Raji (cell line): ENCODE results near the gene MAP3K13.

Experiments
- POLR2A ChIP-seq: IDR thresholded peaks from 2 replicates; pipeline ENCODE4 v1.6.1; 2011; ENCODE audit warnings: low read depth, low read length, control low read depth; ENCODE audit not compliant: insufficient read depth

MAP3K13 gene

DNA sequence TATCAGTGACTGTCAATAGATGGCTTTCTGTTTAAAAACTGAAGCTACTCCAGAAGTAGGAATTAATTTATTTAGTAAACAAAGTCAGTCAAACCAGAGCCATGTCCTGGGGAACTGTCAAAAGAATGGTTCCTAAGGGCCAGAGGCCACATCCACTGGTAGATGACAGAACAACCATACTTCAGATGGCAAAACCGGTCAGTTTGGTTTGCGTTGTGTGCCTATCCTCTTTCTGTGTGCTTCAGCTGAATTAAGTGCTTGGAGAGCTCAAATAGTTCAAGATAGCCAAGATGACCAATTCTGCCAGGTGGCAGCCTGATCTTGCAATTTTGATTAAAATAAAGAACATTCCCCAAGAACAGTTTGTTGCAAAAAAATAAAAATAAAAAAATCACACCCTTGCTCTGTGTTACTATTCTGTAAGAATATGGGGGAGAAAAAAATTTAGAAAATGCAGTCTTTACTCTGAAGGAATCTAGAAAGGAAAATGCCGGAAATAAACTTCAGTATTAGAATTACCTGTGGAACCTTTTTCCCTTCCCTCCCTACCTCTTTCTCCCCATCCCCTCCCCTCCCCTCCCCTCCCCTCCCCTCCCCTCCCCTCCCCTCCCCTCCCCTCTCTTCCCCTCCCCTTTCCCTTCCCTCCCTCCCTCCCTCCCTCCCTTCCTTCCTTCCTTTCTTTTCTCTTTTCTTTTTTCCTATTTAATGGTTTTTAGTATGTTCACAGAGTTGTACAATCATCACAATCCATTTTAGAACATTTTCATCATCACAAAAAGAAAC lies 2.5 kb downstream of the MAP3K13 start:
- TF ChIP-seq POLR2A: no peak

DNA sequence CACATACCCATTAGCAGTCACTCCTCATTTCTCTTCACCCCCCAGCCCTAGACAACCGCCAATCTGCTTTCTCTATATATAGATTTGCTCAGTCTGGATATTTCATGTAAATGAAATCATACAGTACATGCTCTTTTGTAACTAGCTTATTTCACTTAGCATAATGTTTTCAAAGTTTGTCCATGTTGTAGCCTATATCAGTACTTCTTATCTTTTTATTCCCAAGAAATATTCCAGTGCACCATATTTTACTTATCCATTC lies 3.1 kb downstream of the MAP3K13 start:
- TF ChIP-seq POLR2A: no peak

DNA sequence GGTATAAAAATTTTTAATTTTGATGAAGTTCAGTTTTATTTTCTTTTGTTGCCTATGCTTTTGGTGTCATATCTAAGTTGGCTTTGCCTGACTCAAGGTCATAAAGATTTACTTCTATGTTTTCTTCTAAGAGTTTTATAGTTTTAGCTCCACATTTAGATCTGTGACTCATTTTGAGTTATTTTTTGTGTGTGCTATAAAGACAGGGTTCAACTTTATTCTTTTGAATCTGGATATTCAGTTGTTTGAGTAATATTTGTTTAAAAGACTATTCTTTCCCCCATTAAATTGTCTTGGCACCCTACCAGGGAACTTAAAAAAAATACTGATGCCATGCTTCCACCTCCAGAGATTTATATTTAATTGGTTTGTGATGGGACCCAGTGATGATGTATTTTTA lies 4.0 kb downstream of the MAP3K13 start:
- TF ChIP-seq POLR2A: no peak

DNA sequence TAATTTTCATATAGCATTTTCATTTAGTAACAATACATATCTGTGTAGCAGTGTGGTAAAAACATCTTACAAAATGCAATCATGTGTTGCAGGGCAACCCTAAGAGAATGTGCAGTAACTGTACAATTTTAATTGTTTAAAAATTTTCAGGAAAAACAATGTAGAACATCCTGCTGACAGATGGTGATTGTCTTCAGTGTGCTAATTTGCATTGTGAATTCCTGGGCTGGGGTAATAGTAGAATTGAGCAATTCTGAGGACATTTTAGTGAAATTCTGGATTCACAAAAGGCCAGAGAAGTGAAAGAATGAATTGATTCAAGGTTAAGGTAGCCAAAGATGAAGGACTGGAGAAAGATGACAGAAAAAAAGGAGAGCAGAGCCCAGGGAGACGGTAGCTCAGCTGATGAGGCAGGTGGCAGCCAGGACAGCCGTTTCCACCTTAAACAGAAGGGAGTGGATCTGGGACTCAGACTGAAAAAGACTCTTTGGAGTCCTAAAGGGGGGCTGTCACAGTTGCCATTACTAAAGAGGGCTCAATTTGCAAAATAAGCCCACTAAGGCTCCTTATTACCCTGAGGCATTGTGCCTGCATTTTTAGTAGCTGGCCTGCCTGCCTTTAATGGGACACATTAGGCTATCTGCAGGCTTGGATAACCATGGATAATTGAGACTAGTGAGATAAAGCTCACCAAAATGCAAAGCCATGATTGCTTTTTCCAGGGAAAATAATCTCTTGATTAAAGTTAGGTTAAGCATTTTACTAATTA lies 8.6 kb downstream of the MAP3K13 start:
- TF ChIP-seq POLR2A: no peak

DNA sequence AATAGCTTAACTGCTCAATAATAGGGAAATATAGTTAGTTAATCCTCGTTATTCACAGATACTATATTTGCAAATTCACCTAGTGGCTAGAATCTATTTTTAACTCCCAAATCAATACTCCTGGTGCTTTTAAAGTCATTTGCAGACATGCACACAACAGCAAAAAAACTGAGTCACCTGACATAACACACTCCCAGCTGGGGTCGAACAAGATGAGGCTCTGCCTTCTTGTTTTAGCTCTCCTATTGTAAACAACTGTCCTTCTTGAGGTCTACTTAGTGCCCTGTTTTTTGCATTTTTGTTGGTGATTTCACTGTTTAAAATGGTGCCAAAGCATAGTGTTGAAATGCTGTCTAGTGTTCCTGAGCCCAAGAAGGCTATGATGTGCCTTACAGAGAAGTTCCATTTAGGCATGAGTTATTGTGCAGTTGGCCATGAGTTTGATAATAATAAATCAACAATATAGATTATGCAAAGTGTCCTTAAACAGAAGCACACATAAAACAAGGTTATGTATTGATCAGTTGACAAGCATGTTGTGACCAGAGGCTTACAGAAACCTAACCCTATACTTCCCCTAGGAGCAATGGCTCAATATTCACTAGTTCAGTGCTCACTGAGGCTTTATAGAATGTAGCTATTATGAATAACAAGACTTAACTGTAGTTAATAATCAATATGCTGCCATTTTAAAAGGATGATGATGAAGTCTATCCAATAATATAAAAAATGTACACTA lies 18.6 kb downstream of the MAP3K13 start:
- TF ChIP-seq POLR2A: no peak

DNA sequence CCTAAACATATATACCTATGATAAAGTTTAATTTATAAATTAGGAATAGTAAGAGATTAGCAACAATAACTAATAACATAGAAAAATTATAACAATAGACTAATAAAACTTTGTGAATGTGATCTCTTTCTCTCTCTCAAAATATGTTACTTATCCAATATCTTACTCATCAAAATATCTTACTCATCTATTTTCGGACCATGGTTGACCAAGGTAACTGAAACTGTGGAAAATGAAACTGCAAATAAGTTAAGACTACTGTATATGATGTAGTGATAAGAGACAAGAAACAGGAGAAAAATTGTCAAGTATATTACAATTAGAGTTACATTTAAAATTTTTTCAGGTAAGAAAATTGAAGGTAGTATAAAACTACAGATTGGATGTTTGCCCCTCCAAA lies 19.2 kb downstream of the MAP3K13 start:
- no peak for TF ChIP-seq POLR2A

DNA sequence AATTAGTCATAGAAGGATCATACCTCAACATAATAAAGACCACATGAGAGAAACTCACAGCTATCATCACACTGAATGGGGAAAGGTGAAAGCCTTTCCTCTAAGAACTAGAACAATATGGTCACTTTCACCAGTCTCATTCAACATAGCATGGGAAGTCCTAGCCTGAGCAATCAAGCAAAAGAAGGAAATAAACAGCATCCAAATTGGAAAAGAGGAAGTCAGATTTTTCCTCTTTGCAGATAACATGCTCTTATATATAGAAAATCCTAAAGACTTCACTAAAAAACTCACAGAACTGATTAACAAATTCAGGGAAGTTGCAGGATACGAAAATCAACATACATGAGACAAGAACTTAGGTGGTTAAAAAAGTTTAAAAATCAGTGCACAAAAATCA lies 24.7 kb downstream of the MAP3K13 start:
- no peak for TF ChIP-seq POLR2A

DNA sequence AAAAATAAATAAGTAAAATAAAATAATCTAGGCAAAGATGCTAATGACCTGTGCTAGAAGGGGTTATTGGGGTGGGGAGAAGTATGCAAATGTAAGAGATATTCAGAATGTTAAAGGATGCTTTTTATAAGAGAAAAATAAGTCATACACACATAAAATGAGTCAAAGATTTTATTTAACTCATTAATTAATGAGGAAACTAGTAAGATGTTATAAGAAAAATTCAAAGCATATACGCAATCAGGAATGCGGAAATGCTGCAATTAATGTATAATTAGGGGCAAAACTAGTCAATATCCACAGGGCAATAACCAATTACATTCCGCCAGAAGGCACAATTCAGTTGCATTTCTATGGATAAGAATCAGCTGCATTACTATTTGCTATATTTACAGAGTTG lies 30.1 kb downstream of the MAP3K13 start:
- TF ChIP-seq POLR2A: no peak

DNA sequence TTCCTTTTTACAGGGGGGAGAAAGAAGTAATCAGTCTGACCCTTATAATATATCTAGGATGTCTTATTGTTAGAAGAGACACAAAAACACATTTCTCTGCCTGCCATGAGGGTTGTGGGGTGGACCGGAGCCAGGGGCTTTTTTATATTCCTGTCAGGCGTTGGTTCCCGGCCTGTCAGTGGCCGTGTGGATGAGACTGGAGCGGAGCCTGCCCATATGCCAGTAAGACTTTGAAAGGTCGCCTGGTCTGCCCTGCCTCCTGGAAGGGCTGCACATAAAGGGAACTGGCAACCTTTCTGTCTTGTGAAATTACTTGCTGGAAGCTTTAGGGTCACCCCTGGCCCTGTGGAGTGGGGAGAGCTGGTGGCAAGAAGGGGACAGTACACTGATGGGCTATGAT lies 34.7 kb downstream of the MAP3K13 start:
- no peak for TF ChIP-seq POLR2A

DNA sequence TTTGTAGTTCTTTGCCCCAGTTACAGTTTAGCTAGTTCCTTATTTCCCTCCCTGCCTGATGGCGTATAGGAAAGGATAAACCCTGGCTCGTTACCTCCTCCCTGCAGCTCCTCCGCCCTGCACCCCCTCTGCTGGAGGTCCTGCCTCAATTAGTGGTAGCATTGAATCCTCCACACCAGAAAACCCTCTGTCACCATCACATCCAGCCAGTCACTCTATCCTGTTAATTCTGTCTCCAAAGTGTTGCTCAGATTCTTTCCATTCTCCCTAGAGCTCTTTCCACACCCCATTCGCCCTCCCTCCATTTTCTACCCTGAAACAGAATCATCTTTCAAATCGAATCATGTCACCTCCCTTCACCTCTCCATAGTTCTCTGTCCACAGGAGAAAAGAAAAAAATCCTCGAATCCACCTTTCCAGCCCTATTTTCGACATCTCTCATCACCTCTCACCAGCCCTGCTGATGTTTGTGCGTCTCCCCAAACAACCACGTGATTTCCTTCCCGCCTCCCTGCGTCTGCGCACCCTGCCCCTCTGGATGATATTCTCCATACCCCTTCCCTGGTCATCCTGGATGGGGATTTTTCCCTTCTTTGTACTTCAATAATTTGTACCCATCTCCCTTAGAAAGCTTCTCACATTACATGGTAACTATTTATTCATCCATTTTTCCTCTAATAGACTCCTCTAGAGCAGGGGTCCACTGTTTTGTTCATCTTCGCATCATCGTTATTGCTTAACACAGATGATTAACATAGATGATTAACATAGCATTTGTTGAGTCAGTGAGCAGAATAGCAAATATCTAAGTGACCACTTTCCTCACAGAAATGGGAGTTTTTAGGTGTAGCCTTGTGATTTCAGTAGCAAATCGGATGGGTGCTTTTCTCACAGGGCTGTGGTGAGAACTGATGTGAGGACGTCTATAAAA lies 37.1 kb downstream of the MAP3K13 start:
- TF ChIP-seq POLR2A: no peak

DNA sequence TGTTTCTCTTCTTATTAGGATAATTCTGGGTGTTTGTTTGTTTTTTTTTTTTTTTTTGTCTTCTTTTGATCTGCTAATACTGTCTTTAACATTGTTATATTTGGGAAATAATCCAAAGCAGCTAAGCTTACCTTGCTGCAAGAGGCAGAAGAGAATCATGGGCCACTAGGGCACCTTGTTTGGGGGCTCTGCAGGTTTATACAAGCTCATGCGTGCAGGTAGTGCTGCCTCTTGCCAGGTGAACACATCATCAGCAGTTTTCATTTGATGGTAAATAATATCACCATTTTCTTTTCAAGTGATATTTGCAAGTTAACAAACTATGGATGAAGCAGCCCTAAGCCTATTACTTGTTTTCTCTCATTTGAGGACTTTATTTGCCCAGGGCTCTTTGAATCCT lies 37.9 kb downstream of the MAP3K13 start:
- no peak for TF ChIP-seq POLR2A

DNA sequence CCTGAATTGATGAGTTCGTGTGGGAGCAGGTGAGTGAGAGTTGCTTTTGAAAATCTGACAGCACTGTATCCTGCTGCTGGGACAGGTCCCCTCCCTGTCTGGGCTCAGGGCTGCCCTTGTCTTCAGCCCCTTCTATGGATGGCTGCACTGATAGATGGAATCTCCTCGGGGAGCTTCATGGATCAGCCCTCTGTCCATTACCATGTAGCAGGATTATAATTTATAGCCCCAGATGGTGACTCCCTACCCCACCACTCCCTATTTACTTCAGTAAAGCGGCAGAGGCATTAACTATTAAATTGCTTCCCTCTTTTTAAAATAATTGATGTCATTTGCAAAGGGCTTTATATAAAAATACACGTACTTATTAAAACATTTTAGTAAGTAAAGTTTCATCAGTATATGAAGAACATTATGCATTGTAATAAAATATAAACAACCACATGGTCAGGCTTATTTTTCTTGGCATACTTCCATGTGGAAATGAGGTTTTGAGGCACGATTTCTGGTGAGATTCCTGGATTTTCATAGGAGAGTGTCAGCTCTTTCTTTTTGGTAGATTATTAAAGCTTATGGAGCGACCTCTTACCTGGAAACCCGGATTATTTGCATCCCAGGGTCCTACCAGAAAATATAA lies 38.5 kb downstream of the MAP3K13 start:
- TF ChIP-seq POLR2A: no peak

DNA sequence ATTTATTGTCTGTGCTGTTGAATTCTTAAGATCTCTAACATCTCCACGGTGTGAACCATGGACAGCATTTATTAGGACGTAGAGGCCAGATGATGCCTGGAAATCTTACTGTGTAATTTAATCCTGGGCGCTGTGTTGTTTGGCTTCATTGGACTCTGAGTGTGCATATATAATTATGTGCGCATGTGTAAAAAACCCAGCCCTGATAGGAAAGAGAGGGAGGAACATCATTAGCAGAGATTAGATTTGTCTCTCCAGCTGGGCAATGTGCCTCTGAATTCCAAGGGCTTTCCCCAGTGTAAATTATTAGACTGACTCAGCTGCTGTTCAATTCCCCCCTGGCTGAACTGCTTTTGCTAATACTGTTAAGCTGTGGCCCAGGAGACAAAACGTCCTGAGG lies 39.6 kb downstream of the MAP3K13 start:
- no peak for TF ChIP-seq POLR2A

DNA sequence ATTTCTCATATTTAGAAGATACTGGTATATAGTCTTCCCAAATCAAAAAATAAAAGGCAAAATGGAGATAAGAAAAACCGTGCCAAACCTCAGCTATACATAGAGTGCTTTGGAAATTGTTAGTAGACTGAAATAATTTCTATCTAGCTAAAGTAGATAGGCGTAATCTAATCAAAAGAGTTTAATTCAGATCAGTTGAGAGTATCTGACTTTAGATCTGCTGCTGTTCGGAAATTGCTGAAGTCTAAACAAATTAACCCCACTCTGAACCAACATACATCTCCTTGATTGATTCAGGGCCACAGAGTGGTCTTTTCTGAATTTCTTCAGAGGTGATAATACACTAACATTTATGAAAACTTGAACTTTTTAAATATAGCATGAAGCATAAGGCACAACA lies 40.1 kb downstream of the MAP3K13 start:
- no peak for TF ChIP-seq POLR2A

DNA sequence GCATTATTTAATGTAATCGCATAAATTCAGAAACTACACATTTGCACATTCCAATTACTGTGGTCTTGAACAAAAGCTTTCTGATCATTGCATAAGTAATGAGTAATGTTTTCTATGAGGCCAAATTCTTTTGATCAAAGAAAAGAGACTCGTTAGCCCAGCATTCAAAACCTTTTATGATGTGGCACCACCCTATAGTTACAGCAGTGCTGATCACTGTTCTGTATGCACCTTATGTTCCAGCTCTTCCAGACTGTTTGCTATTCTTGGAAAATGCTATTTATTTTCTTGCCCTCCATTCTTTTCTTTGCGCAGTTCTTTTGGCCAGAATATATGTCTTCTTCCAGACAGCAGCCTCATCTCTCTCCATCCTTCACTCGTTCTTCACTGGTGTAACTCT lies 42.3 kb downstream of the MAP3K13 start:
- TF ChIP-seq POLR2A: no peak
